Iris pigment epithelial cell (primary cell): ENCODE measurements around the gene GAST.
A peak's percentile ranks its signal among the peaks of the same experiment; 100 is the strongest.

Experiments
- DNase-seq: peaks from one replicate; pipeline ENCODE4 v3.0.0-alpha.2; 2011; ENCODE audit warnings: low read depth

GAST gene

GRCh38 chr17:41739661-41740352 lies 27.7 kb downstream of the GAST start:
- DNase-seq, result peak; percentile 8

- DNase-seq, result no peak
These were observed 28.4 kb downstream of the GAST start for GRCh38 chr17:41740506-41740905.

- DNase-seq, result no peak
These were observed 29.6 kb downstream of the GAST start for GRCh38 chr17:41741709-41742108.

GRCh38 chr17:41748275-41748674 lies 36.1 kb downstream of the GAST start:
- no peak for DNase-seq

- DNase-seq, result no peak
These were observed 38.7 kb downstream of the GAST start for GRCh38 chr17:41750862-41751261.

GRCh38 chr17:41751288-41751687 lies 39.2 kb downstream of the GAST start:
- no peak for DNase-seq

GRCh38 chr17:41754066-41754465 lies 41.9 kb downstream of the GAST start:
- no peak for DNase-seq

GRCh38 chr17:41758601-41759000 lies 46.5 kb downstream of the GAST start:
- DNase-seq, result no peak

- no peak for DNase-seq
These were observed 48.7 kb downstream of the GAST start for GRCh38 chr17:41760878-41761277.

GRCh38 chr17:41762391-41762790 lies 50.3 kb downstream of the GAST start:
- DNase-seq, result no peak

GRCh38 chr17:41762841-41763240 lies 50.7 kb downstream of the GAST start:
- DNase-seq, result no peak

GRCh38 chr17:41763327-41763726 lies 51.2 kb downstream of the GAST start:
- DNase-seq, result no peak
